ENCODE results near the gene GABRG3.
"Not testable (repeated sequence)": the region's sequence is repeated elsewhere in the genome, so short reads cannot be mapped to it uniquely, and the experiment has no call there.

GABRG3 gene

DNA sequence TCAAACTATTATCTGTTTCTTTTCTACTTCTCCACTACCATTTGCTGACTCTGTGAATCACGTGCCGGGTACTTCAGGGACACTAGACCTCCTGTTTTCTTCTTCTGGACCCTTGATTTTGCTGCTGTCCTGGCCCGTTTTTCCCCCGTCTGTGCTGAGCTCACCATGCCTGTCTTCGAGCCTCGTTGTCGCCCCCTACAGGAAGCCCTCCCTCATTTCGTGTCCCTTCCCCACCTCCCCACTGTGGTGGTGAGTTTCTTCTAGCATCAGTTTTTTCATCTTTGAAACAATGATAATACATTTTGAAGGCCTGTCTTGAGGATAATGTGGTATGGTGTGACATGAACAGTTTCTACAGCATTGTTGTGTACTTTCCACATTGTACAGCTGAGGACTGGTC, 12.8 kb downstream of the GABRG3 start:
- no peak; the same call in 1 of the 2 replicates for TF ChIP-seq CTCF (IDR thresholded peaks at IDR 0.05; ENCODE audit: low read depth, low read length)
- no peak for DNase-seq (ENCODE audit: extremely low read depth, low read depth)

- no peak for TF ChIP-seq CTCF (IDR thresholded peaks at IDR 0.05; ENCODE audit: low read depth, low read length)
- DNase-seq (ENCODE audit: extremely low read depth, low read depth), result no peak
These were observed 14.1 kb downstream of the GABRG3 start for GRCh38 chr15:26985050-26985449.

- no peak for TF ChIP-seq CTCF (IDR thresholded peaks at IDR 0.05; ENCODE audit: low read depth, low read length)
- no peak for DNase-seq (ENCODE audit: extremely low read depth, low read depth)
These were observed 25.3 kb downstream of the GABRG3 start for GRCh38 chr15:26996250-26996649.

DNA sequence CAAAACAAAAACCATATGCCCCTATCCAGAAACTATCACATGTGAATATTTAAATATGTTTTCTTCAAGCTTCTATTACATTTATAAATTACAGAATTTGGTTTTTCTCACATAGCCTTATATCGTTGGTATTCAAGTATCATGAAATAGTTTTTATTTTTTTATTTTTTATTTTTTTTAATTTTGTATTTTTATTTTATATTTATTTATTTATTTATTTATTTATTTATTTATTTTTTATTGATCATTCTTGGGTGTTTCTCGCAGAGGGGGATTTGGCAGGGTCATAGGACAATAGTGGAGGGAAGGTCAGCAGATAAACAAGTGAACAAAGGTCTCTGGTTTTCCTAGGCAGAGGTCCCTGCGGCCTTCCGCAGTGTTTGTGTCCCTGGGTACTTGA, 32.0 kb downstream of the GABRG3 start:
- DNase-seq (ENCODE audit: extremely low read depth, low read depth), result not testable (repeated sequence)

DNA sequence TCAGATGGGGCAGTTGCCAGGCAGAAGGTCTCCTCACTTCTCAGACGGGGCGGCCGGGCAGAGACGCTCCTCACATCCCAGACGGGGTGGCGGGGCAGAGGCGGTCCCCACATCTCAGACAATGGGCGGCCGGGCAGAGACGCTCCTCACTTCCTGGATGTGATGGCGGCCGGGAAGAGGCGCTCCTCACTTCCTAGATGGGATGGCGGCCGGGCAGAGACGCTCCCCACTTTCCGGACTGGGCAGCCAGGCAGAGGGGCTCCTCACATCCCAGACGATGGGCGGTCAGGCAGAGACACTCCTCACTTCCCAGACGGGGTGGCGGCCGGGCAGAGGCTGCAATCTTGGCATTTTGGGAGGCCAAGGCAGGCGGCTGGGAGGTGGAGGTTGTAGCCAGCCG, 33.2 kb downstream of the GABRG3 start:
- not testable (repeated sequence) for DNase-seq (ENCODE audit: extremely low read depth, low read depth)

DNA sequence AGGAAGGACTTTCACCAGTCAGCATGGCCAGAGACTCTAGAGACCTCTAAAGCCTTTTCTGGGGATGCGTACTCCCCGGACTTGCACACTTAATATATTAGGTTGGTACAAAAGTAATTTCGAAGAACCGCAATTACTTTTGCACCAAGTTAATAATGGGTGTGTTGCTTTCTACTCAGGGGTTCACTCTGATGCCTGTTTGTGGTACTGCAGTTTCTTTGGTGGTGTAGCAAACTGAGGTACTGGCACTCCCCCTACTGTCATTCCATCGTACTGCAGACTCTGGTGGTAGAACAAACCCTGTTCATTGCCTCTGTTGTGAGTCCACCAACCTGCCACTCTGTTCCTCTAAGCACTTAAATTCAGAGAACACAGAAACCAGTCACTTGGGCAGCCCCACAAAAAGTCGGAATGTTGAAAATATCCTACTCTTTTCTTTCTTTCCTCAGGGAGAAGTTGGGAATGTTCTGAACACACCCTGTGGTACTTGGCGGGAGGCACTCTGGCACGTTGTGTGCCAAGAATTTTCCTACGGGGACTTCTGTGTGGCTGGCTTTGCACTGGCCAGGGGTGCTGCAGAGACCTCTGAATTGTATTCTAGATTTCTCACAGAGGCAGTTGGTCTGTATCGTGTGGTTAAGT, 46.3 kb downstream of the GABRG3 start:
- peak; percentile 19 for DNase-seq (ENCODE audit: extremely low read depth, low read depth)
- peak; percentile 79 for TF ChIP-seq CTCF (IDR thresholded peaks at IDR 0.05; ENCODE audit: low read depth, low read length)

- TF ChIP-seq CTCF (IDR thresholded peaks at IDR 0.05; ENCODE audit: low read depth, low read length), result no peak
- no peak for DNase-seq (ENCODE audit: extremely low read depth, low read depth)
These were observed 48.7 kb downstream of the GABRG3 start for GRCh38 chr15:27019687-27020086.

DNA sequence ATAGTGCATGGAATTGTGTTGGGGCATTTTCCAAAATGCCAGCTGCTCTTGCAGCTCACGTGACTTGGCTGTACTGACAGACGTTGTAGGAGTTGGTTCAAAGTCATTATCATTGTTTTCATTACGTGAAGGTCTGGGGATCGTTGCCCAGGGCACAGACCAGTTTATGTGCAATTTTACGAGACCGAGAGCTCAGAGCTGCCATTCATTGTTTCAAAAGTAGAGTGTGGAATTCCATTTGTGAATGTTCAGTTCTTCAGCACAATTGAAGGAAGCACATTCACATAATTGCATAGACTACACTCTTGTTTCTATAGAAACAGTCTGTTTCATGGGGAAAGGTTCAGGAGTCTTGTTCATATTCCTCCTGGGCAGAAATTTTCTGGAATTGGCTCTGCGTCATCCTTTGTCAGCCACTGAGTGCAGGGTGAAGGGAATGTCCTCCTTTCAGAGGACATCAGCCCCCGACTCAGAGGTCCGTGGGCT, 54.5 kb downstream of the GABRG3 start:
- TF ChIP-seq CTCF (IDR thresholded peaks at IDR 0.05; ENCODE audit: low read depth, low read length), result no peak

More for the DNA sequence above, 54.5 kb downstream of the GABRG3 start:
- no peak for DNase-seq (ENCODE audit: extremely low read depth, low read depth)

All from AG09319 (cell line).